Esophagus squamous epithelium (tissue), 4 donors: Measurements from ENCODE around the gene SLC12A7.

Source experiments
- CTCF ChIP-seq, 6 experiments: fragments of 450-650 bp in 4 of 6; fragments of 200-600 bp in 2 of 6; sonication (generic) in 2 of 6; IDR thresholded peaks; one replicate each; pipeline ENCODE4 v1.5.1; 2016 to 2019; ENCODE audit warnings: antibody characterized with exemption in 6 of 6, mild to moderate bottlenecking in 4 of 6, moderate library complexity in 4 of 6
- POLR2A ChIP-seq, 4 donors: fragments of 450-650 bp; IDR thresholded peaks; one replicate each; pipeline ENCODE4 v1.6.1; 2017; ENCODE audit warnings: antibody characterized with exemption in 4 of 4, mild to moderate bottlenecking in 4 of 4, moderate library complexity in 3 of 4

- TF ChIP-seq CTCF (IDR thresholded peaks at IDR 0.05) (no peak), POLR2A (IDR thresholded peaks at IDR 0.05) (no peak)
Observed at GRCh38 chr5:1039706-1040260, 72.1 kb downstream of the SLC12A7 start.
